GM12878 (cell line): ENCODE measurements around the gene SMIM38. TPM values are rescaled to one million over a fixed set of nuclear protein-coding genes. Genes with fewer than 3 reads are reported as not detected.

Source experiments
- ATAC-seq: fragments of 200-7000 bp; cut with Tn5 transposase; 3 replicates; pipeline ENCODE4 v1.9.1; 2020; ENCODE audit warnings: mild to moderate bottlenecking, moderate library complexity
- BruUV-seq: library from RNA; stranded (reverse); fragments of 400-500 nt; replicated peaks from 2 replicates; lab custom pipeline; 2021; lab: Mats Ljungman, UMichigan
- CTCF ChIA-PET: fragments of 300-600 bp; sonication (Branson Sonifier 250); formaldehyde crosslinking; extraction: SDS; loops from one replicate; lab custom pipeline; 2021; ENCODE audit warnings: inconsistent platforms; lab: Yijun Ruan, JAX
- POLR2A ChIA-PET: fragments of 350-600 bp; formaldehyde crosslinking; extraction: SDS; loops from one replicate; lab custom pipeline; 2021; ENCODE audit warnings: inconsistent platforms; lab: Charles Lee
- RAD21 ChIA-PET: fragments of 300-600 bp; sonication (Branson Sonifier 250); formaldehyde crosslinking; loops from one replicate; lab custom pipeline; 2023; ENCODE audit warnings: antibody characterized with exemption; ENCODE audit not compliant: unreplicated experiment; lab: Charles Lee
- SMC1A ChIA-PET: fragments of 300-600 bp; sonication (Branson Sonifier 250); formaldehyde crosslinking; loops from one replicate; lab custom pipeline; 2023; ENCODE audit not compliant: unreplicated experiment, uncharacterized antibody; lab: Charles Lee
- DNase-seq: peaks from one replicate; pipeline ENCODE4 v3.0.0-alpha.2; 2011; ENCODE audit warnings: low read depth, low spot score
- FAIRE-seq: peaks from 3 replicates; lab custom pipeline; 2011; peaks lifted over from hg19 to GRCh38; lab: Jason Lieb, UNC
- H2AFZ ChIP-seq: 2 replicates; pipeline ENCODE4 v1.6.0; 2011; ENCODE audit warnings: low read depth, low read length, control low read depth; ENCODE audit not compliant: control insufficient read depth
- H3K27ac ChIP-seq: 2 replicates; pipeline ENCODE4 v1.5.1; 2011; ENCODE audit warnings: control low read depth; ENCODE audit not compliant: control insufficient read depth, insufficient read depth
- H3K27me3 ChIP-seq, 2 experiments: replicated peaks in 1 of 2; 2 replicates each; pipeline versions ENCODE4 v1.6.0 to v1.6.1; 2011; ENCODE audit warnings: low read length in 1 of 2; ENCODE audit not compliant: control insufficient read depth in 2 of 2, insufficient read depth in 2 of 2
- H3K36me3 ChIP-seq, 2 experiments: 2 replicates each; pipeline ENCODE4 v1.5.1; 2011; ENCODE audit warnings: low read length in 1 of 2; ENCODE audit not compliant: control insufficient read depth in 2 of 2, insufficient read depth in 2 of 2
- H3K4me1 ChIP-seq: 2 replicates; pipeline ENCODE4 v1.6.1; 2011; ENCODE audit warnings: mild to moderate bottlenecking, low read length, moderate library complexity, mixed read lengths; ENCODE audit not compliant: control insufficient read depth, insufficient read depth
- H3K4me2 ChIP-seq: 2 replicates; pipeline ENCODE4 v1.6.0; 2011; ENCODE audit warnings: control low read depth; ENCODE audit not compliant: control insufficient read depth, insufficient read depth
- H3K4me3 ChIP-seq: fragments of 200-600 bp; sonication (generic); 2 replicates; pipeline ENCODE4 v1.5.1; 2016
- H3K79me2 ChIP-seq: 2 replicates; pipeline ENCODE4 v1.6.0; 2011; ENCODE audit warnings: low read length; ENCODE audit not compliant: control insufficient read depth, insufficient read depth
- H3K9ac ChIP-seq: 2 replicates; pipeline ENCODE4 v1.8.0; 2011; ENCODE audit warnings: low read length, control low read depth, mixed read lengths; ENCODE audit not compliant: control insufficient read depth, insufficient read depth
- H3K9me3 ChIP-seq: replicated peaks from 3 replicates; pipeline ENCODE4 v1.5.1; 2011; ENCODE audit warnings: mild to moderate bottlenecking, low read length; ENCODE audit not compliant: control insufficient read depth, insufficient read depth
- H4K20me1 ChIP-seq: 2 replicates; pipeline ENCODE4 v1.6.0; 2011; ENCODE audit not compliant: control insufficient read depth, insufficient read depth
- EED ChIP-seq: sonication (generic); IDR thresholded peaks from 2 replicates; pipeline ENCODE4 v1.6.1; 2016; ENCODE audit warnings: antibody characterized with exemption, low read depth
- HCFC1 ChIP-seq: fragments of 150-350 bp; IDR thresholded peaks from 2 replicates; pipeline ENCODE4 v1.6.1; 2014; ENCODE audit warnings: low read length
- NBN ChIP-seq: fragments of 450-650 bp; IDR thresholded peaks from 2 replicates; pipeline ENCODE4 v1.6.1; 2016
- NFXL1 ChIP-seq: fragments of 450-650 bp; IDR thresholded peaks from 2 replicates; pipeline ENCODE4 v1.6.1; 2017; ENCODE audit warnings: antibody characterized with exemption, mild to moderate bottlenecking, borderline replicate concordance
- PAX8 ChIP-seq: fragments of 450-650 bp; IDR thresholded peaks from 2 replicates; pipeline ENCODE4 v1.6.1; 2017; ENCODE audit warnings: mild to moderate bottlenecking, moderate library complexity
- POLR2A ChIP-seq: IDR thresholded peaks from 2 replicates; pipeline ENCODE4 v1.6.1; 2011; ENCODE audit warnings: low read depth, mild to moderate bottlenecking, low read length
- SPI1 ChIP-seq: IDR thresholded peaks from 2 replicates; pipeline ENCODE4 v1.6.1; 2011; ENCODE audit warnings: low read depth, mild to moderate bottlenecking, low read length, moderate library complexity, borderline replicate concordance; ENCODE audit not compliant: insufficient read depth
- TBL1XR1 ChIP-seq: IDR thresholded peaks from 2 replicates; pipeline ENCODE4 v1.6.1; 2012; ENCODE audit warnings: low read depth, low read length, improper control_type of control experiment
- WGBS: methylation state at CpG from one replicate; pipeline ENCODE4 v1.1.6; 2016; ENCODE audit warnings: low lambda C conversion rate; ENCODE audit not compliant: insufficient replicate concordance, insufficient coverage; ENCODE audit errors: missing lambda C conversion rate; 5-methylcytosine and 5-hydroxymethylcytosine counted together
- in situ Hi-C: fragments of 300-500 bp; cut with MboI; formaldehyde crosslinking; loops from 9 replicates; pipeline ENCODE4 v1.14.3; 2018; ENCODE audit warnings: mixed read lengths
- intact Hi-C: fragments of 100-400 bp; cut with micrococcal nuclease; formaldehyde crosslinking; loops from one replicate; pipeline ENCODE4 v1.14.2; 2022; ENCODE audit not compliant: unreplicated experiment
- polyA plus RNA-seq, 11 experiments: library from polyadenylated mRNA; depleted of rRNA in 4 of 11; unstranded in 6 of 11; stranded (reverse) in 5 of 11; fragments of >200 nt; fragmentation: Nextera tagmentation in 4 of 11; fragmentation: Illumina TruSeq in 1 of 11; extraction: Ambion mirVana in 4 of 11; extraction: Trizol in 1 of 11; gene quantifications; 1 replicate in 1 of 11; 2 replicates in 10 of 11; pipeline versions ENCODE4 v1.2.1 to v1.2.3, GENCODE V29; 2011 to 2016; ENCODE audit warnings: inconsistent platforms in 2 of 11, missing spikeins in 2 of 11, low read depth in 1 of 11
- total RNA-seq, 4 experiments: library from RNA; depleted of rRNA in 3 of 4; stranded (reverse); fragments of >200 nt in 3 of 4; fragmentation: Illumina TruSeq in 1 of 4; extraction: Trizol in 1 of 4; gene quantifications; 2 replicates each; pipeline versions ENCODE4 v1.2.1 to v1.2.3, GENCODE V29; 2013 to 2021
- TF ChIP-seq, protein P1 (sequence below): IDR thresholded peaks from 2 replicates; pipeline ENCODE4 v1.6.1; 2011; ENCODE audit warnings: borderline replicate concordance, low read depth, mild to moderate bottlenecking, moderate library complexity, mixed read lengths, low read length; ENCODE audit not compliant: insufficient read depth; ENCODE audit errors: extremely low read length
- TF ChIP-seq, protein P2 (sequence below): fragments of 450-650 bp; IDR thresholded peaks from 2 replicates; pipeline ENCODE4 v1.6.1; 2014; ENCODE audit warnings: mild to moderate bottlenecking
- TF ChIP-seq, protein P3 (sequence below): fragments of 450-650 bp; IDR thresholded peaks from 2 replicates; pipeline ENCODE4 v1.6.1; 2017; ENCODE audit warnings: mild to moderate bottlenecking, low read depth, inconsistent platforms; ENCODE audit not compliant: poor library complexity, severe bottlenecking
- TF ChIP-seq, protein P4 (sequence below): fragments of 450-650 bp; IDR thresholded peaks from 2 replicates; pipeline ENCODE4 v1.6.1; 2018; ENCODE audit warnings: borderline replicate concordance, mild to moderate bottlenecking; ENCODE audit not compliant: partially characterized antibody
- TF ChIP-seq, protein P5 (sequence below): IDR thresholded peaks from 2 replicates; pipeline ENCODE4 v1.6.1; 2012; ENCODE audit warnings: low read depth, low read length, improper control_type of control experiment

Gene SMIM38
- total and polyA plus RNA-seq, 10 of the 15 experiments (the other 5 are each of a cell fraction or from before 2014, with no cell fraction given), result 0.15 to 5.0 (median 2.1) TPM; not detected in 1

DNA sequence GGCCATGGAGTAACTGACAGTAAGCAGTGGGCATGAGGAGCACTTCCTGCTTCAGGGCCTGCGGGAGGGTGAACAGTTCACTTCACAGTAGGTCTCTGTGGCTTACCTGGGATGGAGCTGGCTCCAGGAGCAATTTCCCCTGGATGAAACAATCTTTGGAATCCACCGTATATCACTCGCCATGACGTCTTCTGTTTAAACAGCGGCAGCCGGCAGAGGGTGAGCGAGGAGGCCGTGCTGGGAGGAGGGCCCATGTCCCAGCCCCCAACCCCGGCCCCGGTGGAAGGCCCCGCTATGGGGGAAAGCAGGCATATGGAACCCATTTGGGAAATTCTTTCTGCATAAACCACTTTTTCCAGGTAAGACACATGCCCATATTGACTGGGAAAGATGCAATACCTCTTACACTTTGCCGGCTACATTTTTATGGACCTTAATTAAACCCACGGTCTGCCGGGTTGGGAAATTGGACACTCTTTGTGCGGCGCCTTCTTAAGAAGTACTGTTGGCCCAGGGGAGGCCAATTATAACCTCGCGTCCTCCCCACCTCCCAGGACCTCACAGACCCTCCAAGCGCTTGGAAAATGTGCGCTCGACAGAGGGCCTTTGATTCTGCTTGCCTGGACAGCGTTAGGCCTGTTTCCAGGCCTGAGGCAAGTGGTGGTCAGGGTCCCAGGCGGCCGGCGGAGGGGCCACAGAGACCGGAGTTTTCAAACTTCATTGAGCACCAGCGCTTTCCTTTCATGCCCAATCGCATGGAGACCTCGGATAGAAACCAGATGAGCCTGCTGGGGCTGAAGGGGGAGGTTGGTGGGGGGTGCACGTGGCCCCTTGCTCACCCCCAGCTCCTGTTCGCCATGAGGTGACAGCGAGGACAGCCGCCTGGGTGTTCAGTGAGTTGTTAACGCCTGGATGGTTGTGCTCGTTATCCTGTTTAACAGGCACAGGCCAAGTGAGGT, 40.4 kb downstream of the SMIM38 start (continued):
- TF ChIP-seq, protein P1, sequence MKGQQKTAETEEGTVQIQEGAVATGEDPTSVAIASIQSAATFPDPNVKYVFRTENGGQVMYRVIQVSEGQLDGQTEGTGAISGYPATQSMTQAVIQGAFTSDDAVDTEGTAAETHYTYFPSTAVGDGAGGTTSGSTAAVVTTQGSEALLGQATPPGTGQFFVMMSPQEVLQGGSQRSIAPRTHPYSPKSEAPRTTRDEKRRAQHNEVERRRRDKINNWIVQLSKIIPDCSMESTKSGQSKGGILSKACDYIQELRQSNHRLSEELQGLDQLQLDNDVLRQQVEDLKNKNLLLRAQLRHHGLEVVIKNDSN, result no peak
- no peak for TF ChIP-seq EED
- no peak for TF ChIP-seq NBN
- TF ChIP-seq, all 136 proteins: peak for 0

DNA sequence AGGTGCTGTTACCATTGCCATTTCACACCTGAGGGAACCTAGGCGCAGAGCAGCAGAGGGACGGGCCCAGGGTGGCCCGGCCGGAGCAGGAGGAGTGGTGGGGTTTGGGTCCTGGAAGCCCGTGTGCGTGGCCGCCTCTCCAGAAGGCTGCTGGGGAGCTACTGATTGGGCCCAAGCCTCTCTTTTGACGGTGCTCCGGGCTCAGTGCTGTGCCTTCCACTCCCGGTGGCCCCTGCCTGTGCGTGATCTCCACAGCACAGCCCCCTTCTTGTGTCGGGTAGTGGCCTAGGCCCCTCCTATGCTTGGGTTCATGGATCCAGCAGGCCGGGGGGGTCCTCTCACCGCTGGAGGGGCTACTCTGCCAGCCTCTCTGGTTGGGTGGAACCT, 41.0 kb downstream of the SMIM38 start:
- intact Hi-C loops (no loop called here), in situ Hi-C loops (no loop called here)
- ChIA-PET RAD21 (no interaction called here), POLR2A (no interaction called here), SMC1A (no interaction called here), CTCF (interaction anchor here (1.0 kb wide), 1 partner anchor 11 kb away, joined by 3 read pairs; no protein-coding TSS in a partner anchor)
- no peak overlapping the region for H3K9ac ChIP-seq
- 63% methylated on average over 13 of the region's 14 CpGs for WGBS
- no peak for ATAC-seq
- H4K20me1 ChIP-seq, result no peaks in the 10 kb centered on the region
- H3K36me3 ChIP-seq, result no peaks in the 10 kb centered on the region
- H3K27me3 ChIP-seq, result no peaks in the 10 kb centered on the region
- no TSS peak for BruUV-seq
- H2AFZ ChIP-seq, result no peak overlapping the region
- H3K9me3 ChIP-seq, result no peaks in the 10 kb centered on the region; the same call in 2 of the 3 replicates
- no peak overlapping the region for H3K27ac ChIP-seq
- H3K4me2 ChIP-seq, result no peak overlapping the region
- DNase-seq, result no peak
- H3K4me3 ChIP-seq, result no peak overlapping the region
- no peak for FAIRE-seq
- H3K4me1 ChIP-seq, result no peaks in the 10 kb centered on the region; the same call in 1 of the 2 replicates
- no peaks in the 10 kb centered on the region for H3K79me2 ChIP-seq
- no peak for TF ChIP-seq NFXL1
- TF ChIP-seq, protein P2, sequence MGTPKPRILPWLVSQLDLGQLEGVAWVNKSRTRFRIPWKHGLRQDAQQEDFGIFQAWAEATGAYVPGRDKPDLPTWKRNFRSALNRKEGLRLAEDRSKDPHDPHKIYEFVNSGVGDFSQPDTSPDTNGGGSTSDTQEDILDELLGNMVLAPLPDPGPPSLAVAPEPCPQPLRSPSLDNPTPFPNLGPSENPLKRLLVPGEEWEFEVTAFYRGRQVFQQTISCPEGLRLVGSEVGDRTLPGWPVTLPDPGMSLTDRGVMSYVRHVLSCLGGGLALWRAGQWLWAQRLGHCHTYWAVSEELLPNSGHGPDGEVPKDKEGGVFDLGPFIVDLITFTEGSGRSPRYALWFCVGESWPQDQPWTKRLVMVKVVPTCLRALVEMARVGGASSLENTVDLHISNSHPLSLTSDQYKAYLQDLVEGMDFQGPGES, result no peak
- TF ChIP-seq POLR2A, result no peak
- TF ChIP-seq NBN, result no peak
- no peak for TF ChIP-seq TBL1XR1
- TF ChIP-seq, protein P3, sequence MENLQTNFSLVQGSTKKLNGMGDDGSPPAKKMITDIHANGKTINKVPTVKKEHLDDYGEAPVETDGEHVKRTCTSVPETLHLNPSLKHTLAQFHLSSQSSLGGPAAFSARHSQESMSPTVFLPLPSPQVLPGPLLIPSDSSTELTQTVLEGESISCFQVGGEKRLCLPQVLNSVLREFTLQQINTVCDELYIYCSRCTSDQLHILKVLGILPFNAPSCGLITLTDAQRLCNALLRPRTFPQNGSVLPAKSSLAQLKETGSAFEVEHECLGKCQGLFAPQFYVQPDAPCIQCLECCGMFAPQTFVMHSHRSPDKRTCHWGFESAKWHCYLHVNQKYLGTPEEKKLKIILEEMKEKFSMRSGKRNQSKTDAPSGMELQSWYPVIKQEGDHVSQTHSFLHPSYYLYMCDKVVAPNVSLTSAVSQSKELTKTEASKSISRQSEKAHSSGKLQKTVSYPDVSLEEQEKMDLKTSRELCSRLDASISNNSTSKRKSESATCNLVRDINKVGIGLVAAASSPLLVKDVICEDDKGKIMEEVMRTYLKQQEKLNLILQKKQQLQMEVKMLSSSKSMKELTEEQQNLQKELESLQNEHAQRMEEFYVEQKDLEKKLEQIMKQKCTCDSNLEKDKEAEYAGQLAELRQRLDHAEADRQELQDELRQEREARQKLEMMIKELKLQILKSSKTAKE, result no peak
- TF ChIP-seq, protein P4, sequence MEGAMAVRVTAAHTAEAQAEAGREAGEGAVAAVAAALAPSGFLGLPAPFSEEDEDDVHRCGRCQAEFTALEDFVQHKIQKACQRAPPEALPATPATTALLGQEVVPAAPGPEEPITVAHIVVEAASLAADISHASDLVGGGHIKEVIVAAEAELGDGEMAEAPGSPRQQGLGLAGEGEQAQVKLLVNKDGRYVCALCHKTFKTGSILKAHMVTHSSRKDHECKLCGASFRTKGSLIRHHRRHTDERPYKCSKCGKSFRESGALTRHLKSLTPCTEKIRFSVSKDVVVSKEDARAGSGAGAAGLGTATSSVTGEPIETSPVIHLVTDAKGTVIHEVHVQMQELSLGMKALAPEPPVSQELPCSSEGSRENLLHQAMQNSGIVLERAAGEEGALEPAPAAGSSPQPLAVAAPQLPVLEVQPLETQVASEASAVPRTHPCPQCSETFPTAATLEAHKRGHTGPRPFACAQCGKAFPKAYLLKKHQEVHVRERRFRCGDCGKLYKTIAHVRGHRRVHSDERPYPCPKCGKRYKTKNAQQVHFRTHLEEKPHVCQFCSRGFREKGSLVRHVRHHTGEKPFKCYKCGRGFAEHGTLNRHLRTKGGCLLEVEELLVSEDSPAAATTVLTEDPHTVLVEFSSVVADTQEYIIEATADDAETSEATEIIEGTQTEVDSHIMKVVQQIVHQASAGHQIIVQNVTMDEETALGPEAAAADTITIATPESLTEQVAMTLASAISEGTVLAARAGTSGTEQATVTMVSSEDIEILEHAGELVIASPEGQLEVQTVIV, result no peak
- TF ChIP-seq HCFC1, result no peak
- no peak for TF ChIP-seq PAX8
- no peak for TF ChIP-seq SPI1
- TF ChIP-seq, protein P5, sequence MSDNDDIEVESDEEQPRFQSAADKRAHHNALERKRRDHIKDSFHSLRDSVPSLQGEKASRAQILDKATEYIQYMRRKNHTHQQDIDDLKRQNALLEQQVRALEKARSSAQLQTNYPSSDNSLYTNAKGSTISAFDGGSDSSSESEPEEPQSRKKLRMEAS, result no peak
- TF ChIP-seq EED, result no peak
